Stimulated activated memory B cell treated with anti-CD40 and anti-IgM and Interleukin-4, amounts not matched to agents 10 μg/mL and 1 μg/mL and 100 μg/mL, for 72 hours (primary cell): ENCODE measurements around the gene KCNQ2.

ENCODE experiments used
- ATAC-seq: fragments of 150-1000 bp; cut with Tn5 transposase; 2 replicates; pipeline ENCODE4 v1.10.0; 2021
- H3K27ac Mint-ChIP-seq: one replicate; pipeline ENCODE4 v1.8.0; 2022; ENCODE audit warnings: mild to moderate bottlenecking, mixed read lengths
- H3K27me3 Mint-ChIP-seq: one replicate; pipeline ENCODE4 v1.8.0; 2022; ENCODE audit warnings: mixed read lengths
- H3K36me3 Mint-ChIP-seq: one replicate; pipeline ENCODE4 v1.8.0; 2022; ENCODE audit warnings: mixed read lengths
- H3K4me1 Mint-ChIP-seq: one replicate; pipeline ENCODE4 v1.8.0; 2022; ENCODE audit warnings: mixed read lengths
- H3K4me3 Mint-ChIP-seq: one replicate; pipeline ENCODE4 v1.8.0; 2022; ENCODE audit warnings: mild to moderate bottlenecking, moderate library complexity, mixed read lengths
- H3K9me3 Mint-ChIP-seq: one replicate; pipeline ENCODE4 v1.8.0; 2022; ENCODE audit warnings: mixed read lengths

KCNQ2 gene

DNA sequence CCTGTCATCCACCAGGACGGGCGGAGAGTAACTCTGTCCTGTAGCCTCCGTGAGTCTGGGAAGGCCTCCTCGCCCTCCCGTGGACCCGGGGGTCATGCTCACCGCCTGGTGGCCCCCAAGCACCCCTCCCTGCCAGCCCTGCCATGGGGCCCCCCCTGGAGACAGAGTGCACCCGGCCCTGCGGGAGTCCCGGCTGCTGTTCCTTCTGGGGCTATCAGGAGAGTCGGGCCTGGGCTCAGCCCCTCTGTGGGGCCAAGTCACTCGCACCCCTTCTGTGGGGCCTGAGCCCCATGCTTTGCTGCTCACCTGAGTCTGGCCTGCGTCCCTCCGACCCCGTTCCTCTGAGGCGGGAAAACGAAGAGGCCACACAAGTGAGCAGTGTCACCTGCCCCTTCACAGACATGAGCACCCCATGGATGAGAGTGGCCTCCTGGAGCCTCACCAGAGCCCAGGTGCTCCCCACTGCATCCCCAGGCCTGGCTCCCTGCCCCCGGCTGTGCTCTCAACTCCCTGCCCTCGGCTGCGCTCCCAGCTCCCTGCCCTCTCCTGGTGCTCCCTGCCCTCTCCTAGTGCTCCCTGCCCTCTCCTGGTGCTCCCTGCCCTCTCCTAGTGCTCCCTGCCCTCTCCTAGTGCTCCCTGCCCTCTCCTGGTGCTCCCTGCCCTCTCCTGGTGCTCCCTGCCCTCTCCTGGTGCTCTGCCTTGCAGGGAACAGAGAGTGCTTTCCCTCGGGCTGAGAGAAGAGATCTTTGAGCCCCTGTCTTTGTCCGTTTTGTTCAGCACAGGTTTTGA lies 106.7 kb downstream of the KCNQ2 start:
- peaks cover 63% of the 10 kb centered on the region for H3K27me3 Mint-ChIP-seq
- no peaks in the 10 kb centered on the region for H3K36me3 Mint-ChIP-seq
- H3K4me3 Mint-ChIP-seq: no peak overlapping the region
- no peaks in the 10 kb centered on the region for H3K9me3 Mint-ChIP-seq
- no peak for ATAC-seq
- H3K27ac Mint-ChIP-seq: no peak overlapping the region
- H3K4me1 Mint-ChIP-seq: peaks cover 7% of the 10 kb centered on the region

GRCh38 chr20:63364801-63365585 lies 107.5 kb downstream of the KCNQ2 start:
- no peak overlapping the region for H3K27ac Mint-ChIP-seq
- peaks cover 68% of the 10 kb centered on the region for H3K27me3 Mint-ChIP-seq
- no peak overlapping the region for H3K4me3 Mint-ChIP-seq
- no peak for ATAC-seq
- no peaks in the 10 kb centered on the region for H3K9me3 Mint-ChIP-seq
- peaks cover 7% of the 10 kb centered on the region for H3K4me1 Mint-ChIP-seq
- no peaks in the 10 kb centered on the region for H3K36me3 Mint-ChIP-seq

DNA sequence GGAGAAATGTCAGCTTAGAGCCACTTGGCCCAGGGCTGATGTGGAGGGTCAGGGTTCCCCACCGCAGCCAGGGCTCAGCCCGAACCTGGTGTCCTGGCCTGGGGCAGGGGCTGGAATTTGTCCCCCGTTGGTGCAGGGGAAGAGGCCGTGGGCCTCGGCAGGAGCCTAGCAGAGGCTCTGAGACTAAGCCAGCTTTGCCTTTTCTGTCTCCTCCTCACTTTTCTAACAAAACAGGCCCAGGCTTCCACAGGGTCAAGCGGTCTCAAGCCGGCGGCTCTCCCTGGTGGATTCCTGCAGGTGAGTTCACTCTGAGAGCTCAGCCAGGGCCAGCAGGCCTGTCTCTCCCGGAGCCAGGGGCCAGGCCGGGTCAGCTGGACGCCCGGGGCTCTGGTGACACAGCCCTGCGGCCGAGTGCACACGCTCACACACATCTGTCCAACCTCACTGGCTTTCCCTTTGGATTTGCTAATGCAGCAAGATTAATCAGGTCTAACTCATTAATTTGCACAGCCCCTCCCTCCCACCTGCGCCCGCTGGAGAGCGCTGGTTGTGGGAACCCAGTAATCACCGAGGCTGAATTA lies 108.4 kb downstream of the KCNQ2 start:
- H3K36me3 Mint-ChIP-seq: no peaks in the 10 kb centered on the region
- H3K27ac Mint-ChIP-seq: no peak overlapping the region
- peaks cover 7% of the 10 kb centered on the region for H3K4me1 Mint-ChIP-seq
- no peaks in the 10 kb centered on the region for H3K9me3 Mint-ChIP-seq
- no peak for ATAC-seq
- no peak overlapping the region for H3K4me3 Mint-ChIP-seq
- H3K27me3 Mint-ChIP-seq: peaks cover 77% of the 10 kb centered on the region

DNA sequence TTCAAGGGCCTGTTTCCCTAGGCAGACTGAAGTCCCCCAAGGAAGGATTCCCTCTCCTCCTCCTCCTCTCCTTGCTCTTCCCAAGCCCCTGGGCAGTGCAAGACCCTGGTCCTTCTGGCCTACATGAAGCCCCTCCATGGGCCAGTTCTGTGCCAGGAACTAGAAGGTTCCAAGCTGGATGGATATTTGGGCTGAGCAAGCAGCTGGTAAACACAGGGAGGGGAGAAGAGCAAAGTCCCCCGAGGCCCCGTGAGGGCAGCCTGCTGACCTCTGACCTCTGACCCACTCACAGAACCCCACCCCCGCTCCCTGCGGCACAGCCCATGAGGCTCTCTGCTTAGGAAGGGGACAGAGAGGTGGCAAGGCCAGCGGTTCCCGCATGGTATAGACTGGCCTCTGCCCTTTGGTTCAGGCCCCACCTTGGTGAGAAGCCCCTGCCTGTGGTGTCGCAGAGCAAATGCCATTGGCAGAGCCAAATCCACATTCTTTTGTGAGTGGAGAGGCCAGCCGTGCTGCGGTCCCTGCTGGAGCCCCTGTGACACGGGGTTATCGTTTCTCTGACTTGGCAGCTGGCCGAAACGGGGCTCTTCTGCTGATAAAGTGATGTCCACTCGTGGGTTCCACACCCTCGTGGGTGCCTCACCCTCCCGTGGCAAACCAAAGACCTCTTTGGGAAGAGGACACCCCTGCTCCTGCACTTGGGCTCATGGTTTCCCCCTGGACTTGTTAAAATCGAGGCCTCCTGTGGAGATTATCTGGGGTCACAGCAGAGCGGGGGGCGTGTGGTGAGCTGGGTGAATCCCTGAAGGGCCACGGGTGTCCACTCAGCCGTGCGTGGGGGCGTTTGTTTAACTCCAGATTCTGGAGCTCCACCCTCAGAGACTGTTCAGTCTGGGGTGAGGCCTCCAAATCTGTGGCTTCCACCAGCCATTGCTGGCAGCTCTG lies 109.2 kb downstream of the KCNQ2 start:
- no peak for ATAC-seq
- H3K9me3 Mint-ChIP-seq: no peaks in the 10 kb centered on the region
- no peaks in the 10 kb centered on the region for H3K36me3 Mint-ChIP-seq
- peaks cover 7% of the 10 kb centered on the region for H3K4me1 Mint-ChIP-seq
- no peak overlapping the region for H3K27ac Mint-ChIP-seq
- H3K4me3 Mint-ChIP-seq: no peak overlapping the region
- H3K27me3 Mint-ChIP-seq: peaks cover 85% of the 10 kb centered on the region

GRCh38 chr20:63362436-63363009 lies 109.9 kb downstream of the KCNQ2 start:
- peaks cover 87% of the 10 kb centered on the region for H3K27me3 Mint-ChIP-seq
- no peak overlapping the region for H3K4me3 Mint-ChIP-seq
- H3K4me1 Mint-ChIP-seq: peaks cover 7% of the 10 kb centered on the region
- H3K27ac Mint-ChIP-seq: no peak overlapping the region
- ATAC-seq: no peak
- no peaks in the 10 kb centered on the region for H3K9me3 Mint-ChIP-seq
- H3K36me3 Mint-ChIP-seq: no peaks in the 10 kb centered on the region

DNA sequence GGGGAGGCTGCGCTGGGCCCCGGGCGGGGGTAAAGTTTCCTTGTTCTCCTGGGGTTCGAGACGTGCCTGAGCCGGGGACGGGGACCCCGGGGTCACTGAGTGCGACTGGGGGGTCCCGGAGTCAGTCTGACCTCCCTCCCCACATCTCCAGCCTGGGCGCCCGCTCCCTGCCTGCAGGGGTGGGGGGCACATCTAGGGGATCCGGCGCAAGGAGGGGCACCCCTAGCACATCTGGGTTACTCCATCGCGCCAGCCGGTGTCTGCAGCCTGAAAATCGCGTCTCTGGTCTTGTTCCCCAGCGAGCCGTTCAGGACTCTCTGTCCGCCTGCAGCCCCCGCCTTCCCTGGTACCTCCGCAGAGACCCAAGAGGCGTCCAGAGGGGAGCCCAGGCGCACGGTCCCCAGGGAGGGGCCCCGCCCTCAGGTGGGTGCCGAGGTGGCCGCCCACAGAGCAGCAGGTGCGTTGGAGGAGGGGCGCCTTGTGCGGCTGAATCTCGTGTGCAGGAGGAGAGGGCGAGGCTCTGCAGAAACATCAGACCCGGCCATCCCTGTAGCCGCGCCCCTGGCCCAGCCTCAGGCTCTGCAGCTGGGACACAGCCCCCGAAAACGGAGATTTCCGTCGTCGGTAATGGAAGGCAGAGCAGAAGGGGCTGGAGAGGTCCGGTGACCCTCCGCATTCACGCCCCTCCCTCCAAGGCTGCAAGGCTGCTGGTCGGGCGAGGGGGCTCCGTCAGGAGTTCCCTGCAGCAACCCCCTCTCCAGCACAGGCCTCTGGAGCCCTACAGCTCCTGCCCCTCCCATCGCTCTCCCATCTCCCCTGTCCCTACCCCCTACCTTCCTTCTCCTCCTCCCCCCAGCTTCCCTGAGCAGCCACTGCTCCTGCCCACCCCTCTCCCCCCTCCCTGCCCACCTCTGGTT lies 110.7 kb downstream of the KCNQ2 start:
- peaks cover 7% of the 10 kb centered on the region for H3K4me1 Mint-ChIP-seq
- no peak overlapping the region for H3K4me3 Mint-ChIP-seq
- no peak overlapping the region for H3K27ac Mint-ChIP-seq
- no peaks in the 10 kb centered on the region for H3K36me3 Mint-ChIP-seq
- ATAC-seq: peak; percentile 12
- H3K9me3 Mint-ChIP-seq: no peaks in the 10 kb centered on the region
- H3K27me3 Mint-ChIP-seq: peaks cover 87% of the 10 kb centered on the region

GRCh38 chr20:63360850-63361518 lies 111.5 kb downstream of the KCNQ2 start, which contains the start of gene CHRNA4:
Gene CHRNA4, minus strand, starts transcription at chr20:63361349. Its CDS starts 184 bp downstream, at chr20:63361165.
- no peak within 1 kb of the TSS for H3K27ac Mint-ChIP-seq
- peaks cover 7% of the 10 kb centered on the region for H3K4me1 Mint-ChIP-seq
- H3K27me3 Mint-ChIP-seq: peaks cover 84% of the 10 kb centered on the region
- no peaks in the 10 kb centered on the region for H3K9me3 Mint-ChIP-seq
- ATAC-seq: no peak
- no peaks in the 10 kb centered on the region for H3K36me3 Mint-ChIP-seq
- no peak within 1 kb of the TSS for H3K4me3 Mint-ChIP-seq

DNA sequence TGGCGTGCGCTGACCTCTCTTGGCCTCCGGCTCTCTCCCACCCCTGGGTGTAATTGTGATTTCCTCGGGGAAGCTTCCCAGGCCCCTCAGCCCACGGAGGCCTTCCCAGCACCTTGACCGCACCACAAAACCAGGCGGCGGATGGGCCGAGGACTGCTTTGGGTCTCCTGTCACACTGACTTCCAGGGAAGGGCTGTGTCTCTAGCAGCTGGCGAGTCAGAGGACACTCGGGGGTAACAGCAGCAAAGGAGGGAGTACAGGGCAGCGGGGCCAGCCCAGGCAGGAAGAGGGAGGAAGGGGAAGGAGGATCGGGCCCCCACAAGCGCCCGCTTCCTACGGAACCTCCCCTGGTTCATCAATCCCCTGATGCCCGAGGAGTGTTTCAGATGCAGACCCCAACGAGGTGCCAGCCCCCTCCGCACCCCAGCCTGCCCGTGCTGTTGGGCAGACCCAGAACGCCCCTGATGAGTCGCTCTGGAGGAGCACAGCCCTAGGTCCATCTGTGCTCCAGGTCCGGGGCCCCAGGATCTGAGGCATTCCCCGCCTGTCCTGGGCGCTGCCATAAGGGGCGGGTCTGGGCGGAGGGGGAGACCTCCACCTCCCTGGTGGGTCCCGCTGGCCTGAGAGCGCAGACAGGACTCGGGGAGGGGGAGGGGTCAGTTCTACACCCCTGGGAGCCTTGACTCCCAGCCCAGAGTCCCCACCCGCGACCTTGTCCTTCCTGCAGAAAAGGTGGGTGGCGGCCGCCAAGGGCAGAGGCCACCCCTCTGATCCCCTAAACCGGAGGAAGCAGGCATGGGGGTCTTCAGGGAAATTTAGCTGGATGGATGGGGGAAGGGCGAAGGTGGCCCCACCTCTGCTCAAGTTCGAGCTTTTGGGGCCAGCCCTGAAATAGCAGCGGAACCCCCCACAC lies 112.3 kb downstream of the KCNQ2 start:
- Mint-ChIP-seq H3K36me3 (no peaks in the 10 kb centered on the region), H3K27ac (no peak overlapping the region), H3K9me3 (no peaks in the 10 kb centered on the region), H3K4me3 (no peak overlapping the region), H3K4me1 (peaks cover 7% of the 10 kb centered on the region), H3K27me3 (peaks cover 84% of the 10 kb centered on the region)
- ATAC-seq: no peak

- no peaks in the 10 kb centered on the region for H3K9me3 Mint-ChIP-seq
- ATAC-seq: no peak
- no peak overlapping the region for H3K4me3 Mint-ChIP-seq
- H3K27ac Mint-ChIP-seq: no peak overlapping the region
- peaks cover 7% of the 10 kb centered on the region for H3K4me1 Mint-ChIP-seq
- H3K36me3 Mint-ChIP-seq: no peaks in the 10 kb centered on the region
- H3K27me3 Mint-ChIP-seq: peaks cover 84% of the 10 kb centered on the region
These were observed 113.1 kb downstream of the KCNQ2 start for GRCh38 chr20:63359164-63359934.

- Mint-ChIP-seq H3K4me1 (peaks cover 7% of the 10 kb centered on the region), H3K9me3 (no peaks in the 10 kb centered on the region), H3K4me3 (no peak overlapping the region), H3K27ac (no peak overlapping the region), H3K36me3 (no peaks in the 10 kb centered on the region), H3K27me3 (peaks cover 74% of the 10 kb centered on the region)
- no peak for ATAC-seq
These were observed 114.2 kb downstream of the KCNQ2 start for GRCh38 chr20:63357921-63358905.
